Renal cortical epithelial cell (primary cell): Measurements from ENCODE around the gene MTUS2. TPM values are rescaled to one million over a fixed set of nuclear protein-coding genes. Genes with fewer than 3 reads are reported as not detected.

Experiments
- DNase-seq: peaks from one replicate; pipeline ENCODE4 v3.0.0-alpha.2; 2011; ENCODE audit warnings: low read depth
- total RNA-seq: library from RNA; depleted of rRNA; stranded (reverse); fragments of >200 nt; gene quantifications from 2 replicates; pipeline ENCODE4 v1.2.3, GENCODE V29; 2014

Gene MTUS2
- total RNA-seq, 1 donor from 2014 or later = under 0.01 TPM

GRCh38 chr13:29483623-29484022, 663.5 kb downstream of the MTUS2 start:
- no peak for DNase-seq

- DNase-seq = no peak
These were observed 664.1 kb downstream of the MTUS2 start for GRCh38 chr13:29484236-29484635.

GRCh38 chr13:29484796-29485195, 664.7 kb downstream of the MTUS2 start:
- no peak for DNase-seq

- DNase-seq = no peak
These were observed 666.4 kb downstream of the MTUS2 start for GRCh38 chr13:29486551-29486950.

GRCh38 chr13:29487466-29488454, 667.6 kb downstream of the MTUS2 start:
- no peak for DNase-seq

GRCh38 chr13:29489650-29490560, 669.8 kb downstream of the MTUS2 start:
- no peak for DNase-seq

- no peak for DNase-seq
These were observed 670.4 kb downstream of the MTUS2 start for GRCh38 chr13:29490561-29490885.

- no peak for DNase-seq
These were observed 671.1 kb downstream of the MTUS2 start for GRCh38 chr13:29491248-29491647.

- DNase-seq = no peak
These were observed 673.7 kb downstream of the MTUS2 start for GRCh38 chr13:29493796-29494195.

- no peak for DNase-seq
These were observed 674.4 kb downstream of the MTUS2 start for GRCh38 chr13:29494520-29494919.

- DNase-seq = peak; percentile 42
These were observed 676.1 kb downstream of the MTUS2 start for GRCh38 chr13:29496241-29496712.

- DNase-seq = no peak
These were observed 677.1 kb downstream of the MTUS2 start for GRCh38 chr13:29497137-29497654.

GRCh38 chr13:29498426-29499040, 678.4 kb downstream of the MTUS2 start:
- DNase-seq = no peak

GRCh38 chr13:29499506-29500165, 679.5 kb downstream of the MTUS2 start:
- DNase-seq = no peak

- no peak for DNase-seq
These were observed 680.2 kb downstream of the MTUS2 start for GRCh38 chr13:29500386-29500785.

- DNase-seq = no peak
These were observed 681.5 kb downstream of the MTUS2 start for GRCh38 chr13:29501674-29502073.

GRCh38 chr13:29502391-29503008, 682.4 kb downstream of the MTUS2 start:
- DNase-seq = no peak

- no peak for DNase-seq
These were observed 683.1 kb downstream of the MTUS2 start for GRCh38 chr13:29503041-29503837.

GRCh38 chr13:29504691-29505090, 684.6 kb downstream of the MTUS2 start:
- no peak for DNase-seq

GRCh38 chr13:29505511-29505910, 685.4 kb downstream of the MTUS2 start:
- no peak for DNase-seq
